T follicular helper cell (primary cell): ENCODE data around the gene KCNQ4.

Source experiments
- DNase-seq: peaks from one replicate; pipeline ENCODE4 v3.0.0-alpha.2; 2020; ENCODE audit warnings: low read depth

KCNQ4 gene

DNA sequence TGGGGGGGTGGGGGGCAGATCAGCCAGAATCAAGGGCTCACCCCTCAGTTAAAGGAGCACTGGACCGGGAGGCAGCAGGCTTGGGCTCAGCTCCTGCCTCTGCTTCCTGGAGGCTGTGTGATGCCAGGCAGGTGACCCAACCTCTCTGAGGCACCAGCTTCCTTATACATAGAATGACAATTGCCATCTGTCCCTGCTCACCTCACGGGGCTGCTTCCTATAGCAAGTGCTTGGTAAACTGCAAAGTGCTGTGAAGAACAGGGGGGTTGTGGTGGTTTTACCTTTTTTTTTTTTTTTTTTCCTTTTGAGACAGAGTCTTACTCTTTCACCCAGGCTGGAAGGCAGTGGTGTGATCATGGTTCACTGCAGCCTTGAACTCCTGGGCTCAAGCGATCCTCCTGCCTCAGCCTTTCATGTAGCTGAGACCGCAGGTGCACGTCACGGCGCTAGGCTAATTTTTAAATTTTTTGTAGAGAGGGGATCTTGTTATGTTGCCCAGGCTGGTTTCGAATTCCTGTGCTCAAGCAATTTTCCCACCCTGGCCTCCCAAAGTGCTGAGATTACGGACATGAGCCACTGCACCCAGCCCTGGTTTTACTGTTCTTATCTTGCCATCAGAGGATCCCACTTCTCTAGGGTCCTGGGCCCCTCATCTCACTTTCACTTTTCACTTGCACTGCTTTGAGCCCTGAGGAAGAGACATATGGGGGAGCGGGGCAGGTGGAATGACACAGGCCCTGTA lies 11.6 kb downstream of the KCNQ4 start:
- DNase-seq, result no peak

GRCh38 chr1:40795811-40796586 lies 12.4 kb downstream of the KCNQ4 start:
- no peak for DNase-seq

DNA sequence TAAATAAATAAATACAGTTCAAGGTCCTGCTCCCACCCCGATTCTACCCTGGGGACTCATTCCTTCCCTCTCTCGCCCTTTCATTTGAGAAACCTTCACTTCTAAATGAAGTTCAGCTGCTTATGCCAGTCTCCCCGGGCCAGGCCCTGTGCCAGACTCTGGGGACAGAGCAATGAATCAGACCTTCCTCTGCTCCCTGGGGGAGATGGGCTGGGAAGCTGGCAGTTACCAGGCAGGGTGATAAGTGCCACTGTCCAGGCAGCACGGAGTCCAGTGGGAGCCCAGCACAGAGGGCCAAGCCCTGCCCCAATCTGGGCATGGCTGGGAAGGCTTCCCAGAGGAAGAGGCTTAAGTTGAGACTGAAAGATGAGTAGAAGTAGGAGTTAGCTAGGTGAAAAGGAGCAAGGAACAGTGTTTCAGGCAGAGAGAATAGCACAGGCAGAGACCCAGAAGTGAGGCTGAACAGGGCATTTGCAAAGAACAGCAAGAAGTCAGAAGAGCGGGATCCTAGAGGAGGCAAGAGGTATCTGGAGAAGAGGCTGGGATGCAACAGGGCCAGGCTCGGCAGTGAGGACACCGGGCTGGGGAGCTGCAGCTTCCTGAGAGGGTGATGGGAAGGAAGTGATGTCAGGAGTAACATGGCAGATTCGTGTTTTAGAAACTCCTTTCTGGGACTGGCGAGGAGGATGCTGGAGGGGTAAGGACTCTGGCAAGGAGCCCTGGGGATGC lies 13.5 kb downstream of the KCNQ4 start:
- DNase-seq, result no peak

DNA sequence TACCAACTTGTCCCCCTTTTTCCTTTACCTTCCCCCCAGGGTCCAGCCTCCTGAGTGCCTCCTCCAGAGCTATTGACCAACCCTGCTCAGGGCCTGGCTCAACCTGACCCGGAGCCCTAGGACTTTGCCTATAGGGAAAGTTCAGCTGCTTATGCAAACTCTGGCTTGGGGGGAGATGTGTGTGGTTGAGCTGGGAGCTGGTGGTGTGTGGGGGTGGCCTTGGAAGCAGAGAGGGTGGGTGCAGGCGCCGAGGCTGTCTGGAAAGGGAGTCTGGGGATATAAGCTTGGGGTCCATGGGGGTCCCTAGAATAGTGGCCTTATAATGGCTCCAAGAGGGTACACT lies 14.1 kb downstream of the KCNQ4 start:
- no peak for DNase-seq

- no peak for DNase-seq
Observed at GRCh38 chr1:40798366-40799281, 15.0 kb downstream of the KCNQ4 start.

DNA sequence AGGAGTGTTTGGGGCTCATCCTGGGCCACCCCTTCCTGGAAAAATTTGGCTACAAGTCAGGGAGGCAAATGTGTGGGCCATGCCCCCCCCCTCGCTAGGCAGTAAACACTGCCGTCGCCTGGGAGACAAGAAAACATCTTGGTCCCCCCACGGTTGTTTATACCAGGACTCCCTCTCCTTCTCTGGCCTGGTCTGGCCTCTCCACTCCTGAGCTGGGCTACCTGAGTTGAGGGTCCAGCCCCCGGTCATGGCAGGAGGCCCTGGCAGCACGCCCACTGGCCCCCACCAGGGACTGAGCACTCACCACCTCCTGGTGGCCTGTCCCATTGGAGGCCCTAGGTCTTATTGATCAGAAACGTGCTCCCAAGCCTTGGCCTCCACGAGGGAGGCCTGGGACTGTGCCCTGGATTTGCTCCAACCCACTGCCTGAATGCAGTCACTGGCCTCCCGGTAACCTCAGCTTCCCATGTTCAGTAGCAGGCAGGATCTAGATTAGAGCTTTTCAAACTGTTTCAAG lies 15.8 kb downstream of the KCNQ4 start:
- no peak for DNase-seq

DNA sequence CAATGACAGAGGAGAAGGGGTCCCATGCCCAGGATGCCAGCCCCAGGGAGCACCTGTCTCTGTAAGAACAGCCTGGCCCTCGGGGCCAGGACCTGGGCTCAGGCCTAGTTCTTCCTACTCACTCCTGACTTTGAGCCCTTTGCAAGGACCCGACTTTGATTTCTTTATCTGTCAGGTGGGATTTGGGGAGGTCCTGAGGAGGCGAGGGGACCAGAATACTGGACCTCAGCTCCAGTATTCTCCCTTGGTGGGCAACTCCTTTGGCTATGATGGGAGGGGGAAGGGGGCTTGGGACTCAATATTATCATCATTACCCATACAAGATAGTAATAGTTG lies 18.1 kb downstream of the KCNQ4 start:
- no peak for DNase-seq

GRCh38 chr1:40802078-40802741 lies 18.6 kb downstream of the KCNQ4 start:
- DNase-seq, result peak; percentile 83

GRCh38 chr1:40802742-40803113 lies 19.1 kb downstream of the KCNQ4 start:
- DNase-seq, result no peak

DNA sequence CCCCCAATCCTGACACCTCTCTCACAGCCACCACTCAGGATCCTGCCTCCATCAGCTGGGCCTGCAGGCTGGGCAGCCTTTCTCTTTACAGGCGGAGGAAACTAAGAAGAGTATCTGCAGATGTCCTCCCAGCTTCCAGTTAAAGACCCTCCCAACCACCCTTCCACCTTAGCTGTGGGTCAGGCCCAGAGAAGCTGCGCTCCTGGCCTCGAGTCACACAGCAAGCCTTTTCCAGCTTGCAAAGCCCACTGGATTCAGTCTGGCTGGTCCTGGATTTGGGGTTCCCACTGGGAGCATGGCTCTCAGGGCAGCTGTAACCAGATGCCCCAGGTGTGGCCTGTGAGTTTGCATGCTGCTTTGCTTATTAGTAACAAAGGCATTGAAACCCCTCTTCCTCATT lies 19.9 kb downstream of the KCNQ4 start:
- DNase-seq, result no peak

GRCh38 chr1:40803902-40804301 lies 20.3 kb downstream of the KCNQ4 start:
- no peak for DNase-seq

GRCh38 chr1:40806240-40806639 lies 22.7 kb downstream of the KCNQ4 start:
- no peak for DNase-seq

DNA sequence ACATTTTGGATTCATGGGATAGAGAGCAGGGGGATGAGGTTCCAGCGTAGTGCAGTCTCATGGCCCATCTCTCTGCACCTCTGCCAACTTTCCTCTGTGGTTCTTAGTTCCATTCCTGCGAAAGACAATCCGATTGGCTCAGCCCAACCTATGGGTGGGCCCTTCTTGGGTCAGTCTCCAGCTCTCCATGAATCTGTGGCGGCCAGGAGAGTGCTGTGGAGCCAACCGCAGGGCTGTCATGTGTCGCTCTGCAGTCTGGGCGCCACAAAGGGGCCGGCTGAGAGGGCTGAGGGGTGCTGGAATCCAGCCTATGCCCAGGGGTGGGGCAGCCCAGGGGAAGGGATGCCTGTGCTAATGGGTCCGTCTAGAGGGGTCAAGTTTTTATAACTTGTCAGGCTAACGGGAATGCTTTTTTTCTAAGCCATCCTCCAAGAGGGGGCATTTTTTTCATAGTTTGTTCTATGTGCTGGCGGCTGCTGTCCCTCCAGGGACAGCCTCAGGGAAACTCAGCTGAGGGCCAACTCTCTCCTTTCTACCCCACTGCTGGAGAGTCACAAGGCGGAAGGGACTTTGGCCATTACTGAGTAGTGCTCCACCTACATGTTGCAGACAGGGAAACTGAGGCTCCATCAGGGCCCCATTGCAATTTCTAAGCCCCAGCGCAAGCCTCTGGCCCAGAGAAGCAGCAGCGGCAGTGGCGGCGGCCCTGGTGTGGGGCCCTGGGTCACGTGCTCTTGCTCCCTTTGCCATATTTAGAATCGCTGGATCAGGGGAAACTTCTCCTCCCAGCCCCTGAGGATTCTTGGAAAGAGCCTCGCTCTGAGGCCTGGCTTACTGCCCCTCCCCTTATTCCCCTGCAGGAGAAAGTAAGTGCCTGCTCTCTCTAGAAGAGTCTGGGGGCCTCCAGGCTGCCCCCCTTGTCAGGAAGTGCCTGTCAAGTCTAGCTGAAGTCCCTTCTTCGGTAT lies 23.4 kb downstream of the KCNQ4 start:
- DNase-seq, result no peak

- DNase-seq, result no peak
Observed at GRCh38 chr1:40808002-40808401, 24.4 kb downstream of the KCNQ4 start.

GRCh38 chr1:40808444-40808843 lies 24.9 kb downstream of the KCNQ4 start:
- no peak for DNase-seq

DNA sequence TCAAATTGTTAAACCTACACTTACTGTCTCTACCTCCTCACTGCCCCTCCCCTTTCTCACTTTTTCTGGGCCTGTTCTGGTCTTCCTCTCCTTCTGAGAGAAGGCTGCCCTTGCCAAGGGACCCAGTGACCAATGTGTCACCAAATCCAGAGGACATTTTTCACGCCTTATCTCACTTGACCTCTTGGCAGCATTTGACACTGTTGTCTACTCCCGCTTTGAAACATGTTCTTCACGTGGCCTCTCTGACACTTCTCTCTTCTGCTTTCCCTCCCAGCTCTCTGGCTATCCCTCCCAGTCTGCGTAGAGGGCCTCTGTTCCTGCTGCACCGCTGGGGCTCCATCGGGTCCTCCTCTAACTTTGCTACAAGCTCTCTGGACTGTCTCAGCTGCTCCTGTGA lies 25.3 kb downstream of the KCNQ4 start:
- DNase-seq, result no peak

DNA sequence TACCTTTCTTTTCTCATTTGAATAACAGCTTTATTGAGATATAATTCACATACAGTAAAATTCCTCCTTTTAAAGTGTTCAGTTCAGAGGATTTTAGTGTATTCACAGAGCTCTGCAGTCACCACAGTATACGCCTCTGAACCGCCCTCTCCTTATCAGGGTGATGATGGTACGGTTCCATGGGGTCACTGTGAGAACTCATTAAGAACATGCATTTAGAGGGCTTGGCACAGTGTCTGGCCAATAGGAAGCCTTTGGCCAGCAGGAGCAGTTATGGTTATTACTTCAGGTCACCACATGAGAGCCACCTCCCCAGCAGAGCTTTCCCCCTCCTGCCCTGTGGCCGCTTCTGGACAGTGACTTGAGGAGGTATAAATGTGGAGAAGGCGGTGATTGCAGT lies 27.3 kb downstream of the KCNQ4 start:
- no peak for DNase-seq

GRCh38 chr1:40815420-40815819 lies 31.8 kb downstream of the KCNQ4 start:
- DNase-seq, result no peak

GRCh38 chr1:40817791-40818263 lies 34.2 kb downstream of the KCNQ4 start:
- DNase-seq, result no peak
